Calu3 (cell line): ENCODE results near the gene TSHZ2. TPM values are rescaled to one million over a fixed set of nuclear protein-coding genes. Genes with fewer than 3 reads are reported as not detected.
"Not testable (repeated sequence)": the region's sequence is repeated elsewhere in the genome, so short reads cannot be mapped to it uniquely, and the experiment has no call there.

ENCODE experiments used
- BruUV-seq: library from RNA; stranded (reverse); fragments of 400-500 nt; replicated peaks from 2 replicates; lab custom pipeline; 2021; lab: Mats Ljungman, UMichigan
- CTCF ChIA-PET: fragments of 300-600 bp; sonication (Branson Sonifier 250); formaldehyde crosslinking; loops from one replicate; lab custom pipeline; 2022; ENCODE audit warnings: antibody characterized with exemption; lab: Charles Lee
- DNase-seq: peaks from one replicate; pipeline ENCODE4 v3.0.0; 2022
- H3K27ac Mint-ChIP-seq: one replicate; pipeline ENCODE4 v1.8.0; 2022; ENCODE audit warnings: mixed read lengths; ENCODE audit not compliant: unreplicated experiment
- H3K27me3 Mint-ChIP-seq: one replicate; pipeline ENCODE4 v1.8.0; 2022; ENCODE audit warnings: mixed read lengths; ENCODE audit not compliant: unreplicated experiment
- H3K36me3 Mint-ChIP-seq: one replicate; pipeline ENCODE4 v1.8.0; 2022; ENCODE audit warnings: mild to moderate bottlenecking, moderate library complexity, mixed read lengths; ENCODE audit not compliant: insufficient read depth, unreplicated experiment
- H3K4me1 Mint-ChIP-seq: one replicate; pipeline ENCODE4 v1.8.0; 2022; ENCODE audit warnings: mild to moderate bottlenecking, low read depth, mixed read lengths; ENCODE audit not compliant: unreplicated experiment
- H3K4me3 Mint-ChIP-seq: one replicate; pipeline ENCODE4 v1.8.0; 2022; ENCODE audit warnings: mild to moderate bottlenecking, low read depth, moderate library complexity, mixed read lengths; ENCODE audit not compliant: unreplicated experiment
- H3K9me3 Mint-ChIP-seq: one replicate; pipeline ENCODE4 v1.8.0; 2022; ENCODE audit warnings: low read depth, mixed read lengths; ENCODE audit not compliant: unreplicated experiment
- CTCF ChIP-seq: fragments of 200-600 bp; IDR thresholded peaks from one replicate; pipeline ENCODE4 v1.8.0; 2022; ENCODE audit warnings: antibody characterized with exemption; ENCODE audit not compliant: unreplicated experiment
- intact Hi-C: fragments of 100-400 bp; cut with micrococcal nuclease; formaldehyde crosslinking; loops from one replicate; pipeline ENCODE4 v1.10.0; 2022; ENCODE audit not compliant: unreplicated experiment
- total RNA-seq: library from RNA; stranded (reverse); gene quantifications from 2 replicates; pipeline ENCODE4 v1.2.3, GENCODE V29; 2022

Gene TSHZ2
- total RNA-seq, 1 experiment from 2014 or later: not detected

GRCh38 chr20:53084408-53084997 is 112.3 kb downstream of the TSHZ2 start:
- no peak for TF ChIP-seq CTCF
- peaks cover 11% of the 10 kb centered on the region for H3K4me1 Mint-ChIP-seq
- H3K36me3 Mint-ChIP-seq: no peaks in the 10 kb centered on the region
- CTCF ChIA-PET: no interaction called here
- H3K9me3 Mint-ChIP-seq: no peaks in the 10 kb centered on the region
- peaks cover 28% of the 10 kb centered on the region for H3K27me3 Mint-ChIP-seq
- no TSS peak for BruUV-seq
- H3K27ac Mint-ChIP-seq: no peak overlapping the region
- no peak overlapping the region for H3K4me3 Mint-ChIP-seq
- intact Hi-C loops: no loop called here
- DNase-seq: no peak

GRCh38 chr20:53085720-53086119 is 113.6 kb downstream of the TSHZ2 start:
- Mint-ChIP-seq H3K9me3 (no peaks in the 10 kb centered on the region), H3K4me1 (peaks cover 11% of the 10 kb centered on the region), H3K36me3 (no peaks in the 10 kb centered on the region), H3K27me3 (peaks cover 28% of the 10 kb centered on the region), H3K27ac (no peak overlapping the region), H3K4me3 (no peak overlapping the region)
- TF ChIP-seq CTCF: no peak
- no peak for DNase-seq
- CTCF ChIA-PET: no interaction called here
- BruUV-seq: no TSS peak
- intact Hi-C loops: no loop called here

GRCh38 chr20:53087037-53087777 is 115.0 kb downstream of the TSHZ2 start:
- Mint-ChIP-seq H3K27me3 (peaks cover 28% of the 10 kb centered on the region), H3K4me3 (no peak overlapping the region), H3K4me1 (no peaks in the 10 kb centered on the region), H3K36me3 (no peaks in the 10 kb centered on the region), H3K9me3 (no peaks in the 10 kb centered on the region), H3K27ac (no peak overlapping the region)
- DNase-seq: no peak
- BruUV-seq: no TSS peak
- CTCF ChIA-PET: interaction anchor here (0.8 kb wide), 1 partner anchor 25 kb away, joined by 3 read pairs; no protein-coding TSS in a partner anchor
- TF ChIP-seq CTCF: no peak
- intact Hi-C loops: no loop called here

- intact Hi-C loops: no loop called here
- no peaks in the 10 kb centered on the region for H3K36me3 Mint-ChIP-seq
- DNase-seq: no peak
- no peak overlapping the region for H3K27ac Mint-ChIP-seq
- CTCF ChIA-PET: no interaction called here
- H3K9me3 Mint-ChIP-seq: no peaks in the 10 kb centered on the region
- TF ChIP-seq CTCF: no peak
- no TSS peak for BruUV-seq
- no peak overlapping the region for H3K4me3 Mint-ChIP-seq
- H3K4me1 Mint-ChIP-seq: no peaks in the 10 kb centered on the region
- H3K27me3 Mint-ChIP-seq: peaks cover 28% of the 10 kb centered on the region
Observed at GRCh38 chr20:53088786-53089185, 116.6 kb downstream of the TSHZ2 start.

GRCh38 chr20:53089851-53090250 is 117.7 kb downstream of the TSHZ2 start:
- H3K27me3 Mint-ChIP-seq: peaks cover 28% of the 10 kb centered on the region
- H3K9me3 Mint-ChIP-seq, H3K4me1 Mint-ChIP-seq, CTCF ChIA-PET, intact Hi-C loops, H3K4me3 Mint-ChIP-seq, BruUV-seq, DNase-seq, H3K27ac Mint-ChIP-seq, H3K36me3 Mint-ChIP-seq: not testable (repeated sequence)
